Measurements from ENCODE around the gene ZMIZ1.

The ZMIZ1 gene

DNA sequence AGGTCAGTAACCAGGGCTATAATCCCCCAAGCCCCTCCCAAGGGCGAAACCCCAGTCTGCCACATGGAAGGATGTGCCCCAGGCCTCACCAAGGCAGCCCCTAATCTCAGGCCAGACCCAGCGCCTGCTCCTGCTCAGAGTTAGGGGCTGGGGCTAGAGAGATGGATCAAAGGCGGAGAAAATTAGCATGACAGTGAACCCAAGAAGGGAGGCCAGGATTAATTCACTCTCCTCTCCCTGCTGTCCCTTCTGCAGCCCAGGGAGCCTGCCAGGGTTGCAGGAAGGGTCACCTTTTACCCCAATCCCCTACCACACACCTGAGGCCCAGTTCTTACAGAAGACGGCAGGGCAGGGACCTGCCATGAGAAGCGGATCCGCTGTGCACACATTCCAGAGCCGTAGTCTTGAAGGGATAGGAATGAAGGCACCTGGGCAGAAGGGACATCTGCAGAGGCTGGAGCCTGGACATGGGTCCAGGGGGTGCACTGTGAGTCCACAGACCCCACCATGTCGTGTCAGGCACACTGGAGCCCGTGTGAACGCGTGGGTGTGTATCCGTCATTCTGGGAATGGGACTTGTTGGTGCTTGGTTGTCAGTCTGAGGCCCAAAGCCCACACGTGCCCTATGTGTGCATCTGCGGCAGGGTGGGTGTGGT is 11.9 kb upstream of the ZMIZ1 start:
- Histone ChIP-seq H3K23ac (ENCODE audit: low read length in 2 of 2) (no peak overlapping the region), H3K4ac (ENCODE audit: low read depth in 1 of 2, low read length in 2 of 2) (no peak overlapping the region), H3K9me3 (ENCODE audit: control insufficient read depth, low read length) (no peaks in the 10 kb centered on the region), H3K27ac (ENCODE audit: low read length, poor library complexity, severe bottlenecking) (no peak overlapping the region), H3K4me1 (ENCODE audit: control insufficient read depth, insufficient read depth, low read depth, low read length) (no peaks in the 10 kb centered on the region), H3K36me3 (ENCODE audit: control insufficient read depth in 1 of 2, insufficient read depth in 2 of 2, low read depth in 1 of 2, low read length in 2 of 2) (no peaks in the 10 kb centered on the region), H3K4me3 (ENCODE audit: insufficient read depth in 1 of 2, low read depth in 1 of 2, low read length in 2 of 2) (no peak overlapping the region), H4K8ac (ENCODE audit: low read length) (no peak overlapping the region), H2BK120ac (ENCODE audit: low read depth, low read length) (no peak overlapping the region), H2BK5ac (ENCODE audit: low read depth, low read length, poor library complexity, severe bottlenecking) (no peak overlapping the region), H3K18ac (ENCODE audit: low read depth in 1 of 2, low read length in 2 of 2) (no peak overlapping the region), H4K91ac (ENCODE audit: low read length) (no peak overlapping the region), H2AK5ac (ENCODE audit: low read length, severe bottlenecking) (no peak overlapping the region), H3K9ac (ENCODE audit: low read length) (no peak overlapping the region), H2BK15ac (ENCODE audit: low read depth, poor library complexity, severe bottlenecking) (no peak overlapping the region), H3K4me2 (ENCODE audit: low read length, poor library complexity, severe bottlenecking) (no peak overlapping the region), H3K79me1 (replicated peaks; ENCODE audit: low read length, poor library complexity, severe bottlenecking) (no peaks in the 10 kb centered on the region), H3K27me3 (ENCODE audit: control insufficient read depth in 1 of 2, insufficient read depth in 1 of 2, low read length in 2 of 2) (peaks cover 8 to 20% of the 10 kb centered on the region in 2 experiments), H3K14ac (ENCODE audit: low read length in 2 of 2) (no peak overlapping the region), H2BK12ac (ENCODE audit: low read length in 2 of 2) (no peak overlapping the region), H2AFZ (ENCODE audit: low read depth, low read length) (no peak overlapping the region)
- WGBS: 78% methylated on average over 13 of the region's 14 CpGs
- no peak for DNase-seq

- Histone ChIP-seq H2BK15ac (ENCODE audit: low read depth, poor library complexity, severe bottlenecking) (no peak overlapping the region), H4K8ac (ENCODE audit: low read length) (no peak overlapping the region), H3K4me1 (ENCODE audit: control insufficient read depth, insufficient read depth, low read depth, low read length) (no peaks in the 10 kb centered on the region), H3K9ac (ENCODE audit: low read length) (no peak overlapping the region), H2BK120ac (ENCODE audit: low read depth, low read length) (no peak overlapping the region), H3K23ac (ENCODE audit: low read length in 2 of 2) (no peak overlapping the region), H4K91ac (ENCODE audit: low read length) (no peak overlapping the region), H2BK12ac (ENCODE audit: low read length in 2 of 2) (no peak overlapping the region), H3K4me3 (ENCODE audit: insufficient read depth in 1 of 2, low read depth in 1 of 2, low read length in 2 of 2) (no peak overlapping the region), H2AK5ac (ENCODE audit: low read length, severe bottlenecking) (no peak overlapping the region), H3K18ac (ENCODE audit: low read depth in 1 of 2, low read length in 2 of 2) (no peak overlapping the region), H3K27me3 (ENCODE audit: control insufficient read depth in 1 of 2, insufficient read depth in 1 of 2, low read length in 2 of 2) (peaks cover 8 to 20% of the 10 kb centered on the region in 2 experiments), H3K9me3 (ENCODE audit: control insufficient read depth, low read length) (no peaks in the 10 kb centered on the region), H2AFZ (ENCODE audit: low read depth, low read length) (no peak overlapping the region), H3K27ac (ENCODE audit: low read length, poor library complexity, severe bottlenecking) (no peak overlapping the region), H3K14ac (ENCODE audit: low read length in 2 of 2) (no peak overlapping the region), H3K79me1 (replicated peaks; ENCODE audit: low read length, poor library complexity, severe bottlenecking) (no peaks in the 10 kb centered on the region), H3K4me2 (ENCODE audit: low read length, poor library complexity, severe bottlenecking) (no peak overlapping the region), H2BK5ac (ENCODE audit: low read depth, low read length, poor library complexity, severe bottlenecking) (no peak overlapping the region), H3K4ac (ENCODE audit: low read depth in 1 of 2, low read length in 2 of 2) (no peak overlapping the region), H3K36me3 (ENCODE audit: control insufficient read depth in 1 of 2, insufficient read depth in 2 of 2, low read depth in 1 of 2, low read length in 2 of 2) (no peaks in the 10 kb centered on the region)
- no peak for DNase-seq
- WGBS: 76% methylated on average over 12 of the region's 12 CpGs
Measured at GRCh38 chr10:79057481-79058275, 11.1 kb upstream of the ZMIZ1 start.

DNA sequence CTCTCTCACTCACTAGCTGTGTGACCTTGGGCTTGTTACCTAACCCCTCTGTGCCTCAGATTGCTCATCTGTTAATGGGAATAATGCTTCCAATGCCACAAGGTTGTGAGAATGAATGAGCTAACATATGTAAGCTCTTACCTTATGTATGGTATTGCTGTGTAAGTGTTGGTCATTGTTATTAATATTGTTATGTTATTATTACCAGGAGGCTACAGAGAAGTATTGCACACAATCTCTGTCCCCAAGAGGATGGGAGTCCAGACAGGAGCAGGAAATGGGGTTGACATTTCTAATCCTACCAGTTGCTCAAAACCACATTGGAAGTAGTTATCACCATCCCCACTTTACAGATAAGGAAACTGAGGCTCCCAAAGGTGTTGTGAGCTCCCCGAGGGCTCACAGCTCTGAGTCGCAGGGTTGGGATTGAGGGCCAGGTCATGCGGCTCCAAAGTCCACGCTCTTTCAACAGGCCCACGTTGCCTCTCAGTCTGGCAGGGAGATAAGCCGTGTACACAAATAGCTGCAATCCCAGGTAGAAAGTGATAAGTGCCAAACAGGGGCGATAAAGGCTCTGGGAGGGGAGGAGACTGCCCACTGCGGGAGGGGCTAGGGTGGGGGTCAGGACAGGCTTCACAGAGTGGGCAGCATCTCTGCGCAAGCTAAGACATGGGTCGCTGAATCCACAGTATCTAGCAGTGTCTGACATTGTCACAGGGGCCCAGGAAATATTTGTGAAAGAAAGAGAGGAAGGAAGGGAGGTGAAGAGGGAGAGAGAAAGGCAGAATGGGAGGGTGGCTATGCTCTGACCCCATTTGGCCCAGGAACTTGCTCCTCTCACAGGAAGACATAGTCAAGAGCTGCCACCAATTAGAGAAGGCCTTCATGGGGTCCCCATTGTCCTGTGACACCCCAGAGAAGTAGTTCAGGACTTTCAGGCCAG is 9.6 kb upstream of the ZMIZ1 start:
- Histone ChIP-seq H3K27me3 (ENCODE audit: control insufficient read depth in 1 of 2, insufficient read depth in 1 of 2, low read length in 2 of 2) (peaks cover 8 to 20% of the 10 kb centered on the region in 2 experiments), H3K9me3 (ENCODE audit: control insufficient read depth, low read length) (no peaks in the 10 kb centered on the region), H2AK5ac (ENCODE audit: low read length, severe bottlenecking) (no peak overlapping the region), H3K4me1 (ENCODE audit: control insufficient read depth, insufficient read depth, low read depth, low read length) (peaks cover 2% of the 10 kb centered on the region), H3K14ac (ENCODE audit: low read length in 2 of 2) (no peak overlapping the region), H3K36me3 (ENCODE audit: control insufficient read depth in 1 of 2, insufficient read depth in 2 of 2, low read depth in 1 of 2, low read length in 2 of 2) (no peaks in the 10 kb centered on the region), H3K4me2 (ENCODE audit: low read length, poor library complexity, severe bottlenecking) (no peak overlapping the region), H3K4me3 (ENCODE audit: insufficient read depth in 1 of 2, low read depth in 1 of 2, low read length in 2 of 2) (no peak overlapping the region), H4K8ac (ENCODE audit: low read length) (no peak overlapping the region), H2BK120ac (ENCODE audit: low read depth, low read length) (no peak overlapping the region), H2BK15ac (ENCODE audit: low read depth, poor library complexity, severe bottlenecking) (no peak overlapping the region), H3K79me1 (replicated peaks; ENCODE audit: low read length, poor library complexity, severe bottlenecking) (no peaks in the 10 kb centered on the region), H3K9ac (ENCODE audit: low read length) (no peak overlapping the region), H3K4ac (ENCODE audit: low read depth in 1 of 2, low read length in 2 of 2) (no peak overlapping the region), H2AFZ (ENCODE audit: low read depth, low read length) (no peak overlapping the region), H2BK5ac (ENCODE audit: low read depth, low read length, poor library complexity, severe bottlenecking) (no peak overlapping the region), H2BK12ac (ENCODE audit: low read length in 2 of 2) (no peak overlapping the region), H4K91ac (ENCODE audit: low read length) (no peak overlapping the region), H3K23ac (ENCODE audit: low read length in 2 of 2) (no peak overlapping the region), H3K27ac (ENCODE audit: low read length, poor library complexity, severe bottlenecking) (no peak overlapping the region), H3K18ac (ENCODE audit: low read depth in 1 of 2, low read length in 2 of 2) (no peak overlapping the region)
- WGBS: 78% methylated on average over 10 of the region's 10 CpGs
- no peak for DNase-seq

Measured in mesenchymal stem cell (in vitro differentiated cells and primary cell).